Left cardiac atrium (tissue), 4 donors: ENCODE measurements around the gene GTF3A. TPM values are rescaled to one million over a fixed set of nuclear protein-coding genes. Genes with fewer than 3 reads are reported as not detected.

Experiments
- ATAC-seq, 2 donors: fragments of 200-7000 bp; cut with Tn5 transposase; one replicate each; pipeline ENCODE4 v1.9.1; 2020; ENCODE audit warnings: mild to moderate bottlenecking in 2 of 2, moderate library complexity in 2 of 2
- DNase-seq: peaks from one replicate; pipeline ENCODE4 v3.0.0-alpha.2; 2020
- intact Hi-C, 2 donors: fragments of 100-400 bp; cut with DNase I; formaldehyde crosslinking; loops; one replicate each; pipeline versions ENCODE4 v1.14.1 to v1.15.1; 2022 to 2023
- total RNA-seq, 2 donors: library from RNA; stranded (reverse); fragmentation: NEBNext Ultra II Directional; extraction: Animal tissue kit (Norgen Biotek cat#: 25700); gene quantifications; one replicate each; pipeline ENCODE4 v1.2.1, GENCODE V29; 2021
- donor health status: DM: no; HTN: yes; CAD: no.
- donor health status: DM: no; HTN: yes; CAD: no; lungs with severe emphysema.
- donor health status: DM: yes; HTN: yes; CAD: no.
- donor health status: Dilated cardiomyopathy.

GTF3A gene
- total RNA-seq, 2 donors from 2014 or later, result 159 to 172 TPM

GRCh38 chr13:27476943-27477703 lies 52.7 kb downstream of the GTF3A start:
- DNase-seq (no peak), ATAC-seq (no peak)
- intact Hi-C loops, result no loop called here

DNA sequence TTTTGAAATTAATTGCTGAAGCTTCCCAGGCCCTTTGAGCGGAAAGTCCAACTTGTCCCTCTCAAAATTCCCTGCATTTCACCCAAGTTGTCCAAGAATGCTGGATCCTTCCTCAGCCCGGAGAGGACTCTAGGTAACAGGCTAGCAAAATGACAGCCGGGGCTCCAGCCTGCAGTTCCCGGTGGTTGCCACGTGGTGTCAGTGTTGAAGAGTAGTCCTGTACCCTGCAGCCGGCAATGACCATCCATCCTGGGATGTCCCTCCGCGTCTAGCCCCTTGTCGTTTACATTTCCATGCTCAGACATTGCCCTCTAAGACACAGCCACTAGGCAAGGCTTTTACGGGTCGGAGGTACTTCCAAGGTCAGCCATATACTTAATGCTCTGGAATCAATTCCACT lies 57.3 kb downstream of the GTF3A start:
- intact Hi-C loops, result no loop called here
- no peak for ATAC-seq
- no peak for DNase-seq

- no peak for DNase-seq
- peak in 1 of 2 donors; percentile 59 for ATAC-seq
- intact Hi-C loops, result no loop called here
Measured at GRCh38 chr13:27482983-27483382, 58.6 kb downstream of the GTF3A start.

DNA sequence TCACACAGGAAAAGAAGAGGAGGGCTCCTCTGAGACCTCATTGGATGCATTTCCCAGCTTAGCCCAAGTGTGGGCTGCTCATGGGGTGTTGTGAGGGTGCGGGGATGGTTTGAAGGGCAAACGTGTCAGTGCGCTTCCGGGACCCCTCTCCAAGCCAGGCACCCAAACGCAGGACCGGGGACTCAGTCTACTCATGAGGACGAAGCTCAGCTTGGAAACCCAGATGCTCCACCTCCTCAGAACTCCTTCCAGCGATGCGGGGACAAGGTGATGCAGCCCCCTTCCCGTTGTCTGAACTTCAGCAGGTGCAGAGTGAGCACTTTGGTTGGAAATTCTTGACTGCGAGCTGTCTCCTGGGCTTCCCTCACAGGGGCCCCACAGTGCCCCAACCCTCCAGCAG lies 59.0 kb downstream of the GTF3A start:
- intact Hi-C loops, result no loop called here
- ATAC-seq (no peak), DNase-seq (no peak)

Other genes starting within 250 kb of the GTF3A start
- gene RPL21, start 173.1 kb upstream of the GTF3A start, total RNA-seq, result 100 to 1,000 TPM; 729 to 803 TPM
- 10 to 100 TPM; 15.6 to 26.1 TPM for gene RASL11A, start 153.8 kb upstream of the GTF3A start, total RNA-seq
- 100 to 1,000 TPM in 1 of 2 donors, 10 to 100 TPM in 1; 91.0 to 101 TPM for gene MTIF3, start 25.9 kb downstream of the GTF3A start, total RNA-seq
- 1 to 10 TPM; 8.3 to 8.9 TPM for gene LNX2, start 195.9 kb downstream of the GTF3A start, total RNA-seq
- gene POLR1D, start 197.3 kb downstream of the GTF3A start, total RNA-seq, result 10 to 100 TPM; 65.3 to 68.0 TPM